K562 (cell line): ENCODE data around the gene ELMO1. TPM values are rescaled to one million over a fixed set of nuclear protein-coding genes. Genes with fewer than 3 reads are reported as not detected.

ENCODE experiments used
- ATAC-seq: fragments of 200-7000 bp; cut with Tn5 transposase; 3 replicates; pipeline ENCODE4 v1.9.1; 2020; ENCODE audit warnings: moderate library complexity
- BruUV-seq: library from RNA; stranded (reverse); fragments of 400-500 nt; replicated peaks from 2 replicates; lab custom pipeline; 2021; lab: Mats Ljungman, UMichigan
- CTCF ChIA-PET: fragments of 300-600 bp; formaldehyde crosslinking; extraction: SDS; loops from one replicate; lab custom pipeline; 2021; ENCODE audit warnings: low intra/inter-chr PET ratio; lab: Yijun Ruan, JAX
- POLR2A ChIA-PET: fragments of 300-600, 350-650 bp; sonication (Branson Sonifier 250); formaldehyde crosslinking; extraction: SDS; loops from one replicate; lab custom pipeline; 2021; ENCODE audit warnings: antibody characterized with exemption, inconsistent platforms; lab: Yijun Ruan, JAX
- DNase-seq, 4 experiments: peaks; one replicate each; pipeline versions ENCODE4 v3.0.0 to v3.0.0-alpha.2; 2011 to 2018; ENCODE audit warnings: low spot score in 3 of 4, mixed read lengths in 3 of 4; ENCODE audit errors: extremely low read depth in 1 of 4
- FAIRE-seq: peaks from 2 replicates; lab custom pipeline; 2011; peaks lifted over from hg19 to GRCh38; lab: Jason Lieb, UNC
- H2AFZ ChIP-seq: 2 replicates; pipeline ENCODE4 v1.6.0; 2011; ENCODE audit warnings: low read depth, low read length, control low read depth, inconsistent platforms
- H3K27ac ChIP-seq: fragments of 200-600 bp; 3 replicates; pipeline ENCODE4 v1.8.0; 2011; ENCODE audit warnings: low read depth, mild to moderate bottlenecking, control low read depth, inconsistent platforms, low read length, moderate library complexity, mixed read lengths; ENCODE audit errors: extremely low read depth
- H3K27me3 ChIP-seq, 2 experiments: fragments of 300-600 bp in 1 of 2; 2 replicates in 1 of 2; 3 replicates in 1 of 2; pipeline versions ENCODE4 v1.6.0 to v1.8.0; 2011; ENCODE audit warnings: inconsistent platforms in 2 of 2, low read length in 2 of 2, mild to moderate bottlenecking in 1 of 2, mixed read lengths in 1 of 2, moderate library complexity in 1 of 2; ENCODE audit not compliant: control insufficient read depth in 2 of 2, insufficient read depth in 2 of 2
- H3K36me3 ChIP-seq: fragments of 300-600 bp; 3 replicates; pipeline ENCODE4 v1.8.0; 2011; ENCODE audit warnings: mild to moderate bottlenecking, low read length, inconsistent platforms; ENCODE audit not compliant: control insufficient read depth, insufficient read depth
- H3K4me1 ChIP-seq, 2 experiments: fragments of 200-600 bp in 1 of 2; replicated peaks in 1 of 2; 2 replicates in 1 of 2; 3 replicates in 1 of 2; pipeline versions ENCODE4 v1.5.1 to v1.8.0; 2011; ENCODE audit warnings: inconsistent platforms in 2 of 2, low read length in 2 of 2, mild to moderate bottlenecking in 1 of 2, mixed read lengths in 1 of 2, moderate library complexity in 1 of 2; ENCODE audit not compliant: control insufficient read depth in 2 of 2, insufficient read depth in 2 of 2
- H3K4me2 ChIP-seq: 2 replicates; pipeline ENCODE4 v1.6.1; 2011; ENCODE audit warnings: low read length, control low read depth, inconsistent platforms, mixed read lengths; ENCODE audit not compliant: insufficient read depth
- H3K4me3 ChIP-seq: fragments of 200-600 bp; sonication (generic), shearing (Covaris generic); 2 replicates; pipeline ENCODE4 v1.5.1; 2016; ENCODE audit warnings: control low read depth, inconsistent platforms
- H3K79me2 ChIP-seq: fragments of 200-600 bp; 3 replicates; pipeline ENCODE4 v1.8.0; 2011; ENCODE audit warnings: low read length, inconsistent platforms; ENCODE audit not compliant: control insufficient read depth, insufficient read depth
- H3K9ac ChIP-seq, 2 experiments: 2 replicates each; pipeline versions ENCODE4 v1.6.0 to v1.6.1; 2011; ENCODE audit warnings: low read depth in 2 of 2, low read length in 2 of 2, control low read depth in 1 of 2, inconsistent platforms in 1 of 2, mild to moderate bottlenecking in 1 of 2, mixed read lengths in 1 of 2; ENCODE audit not compliant: insufficient read depth in 1 of 2
- H3K9me1 ChIP-seq: one replicate; pipeline ENCODE4 v1.6.0; 2011; ENCODE audit warnings: inconsistent platforms, mild to moderate bottlenecking, low read length, moderate library complexity; ENCODE audit not compliant: control insufficient read depth, insufficient read depth
- H3K9me3 ChIP-seq: replicated peaks from 2 replicates; pipeline ENCODE4 v1.5.1; 2011; ENCODE audit warnings: low read depth, low read length, inconsistent platforms; ENCODE audit not compliant: control insufficient read depth, insufficient read depth
- H4K20me1 ChIP-seq: replicated peaks from 2 replicates; pipeline ENCODE4 v1.6.1; 2011; ENCODE audit warnings: low read length, inconsistent platforms, mixed read lengths; ENCODE audit not compliant: control insufficient read depth, insufficient read depth
- CSDE1 ChIP-seq, 2 experiments: fragments of 450-650 bp; IDR thresholded peaks; 2 replicates each; pipeline ENCODE4 v1.6.1; 2016; ENCODE audit warnings: mild to moderate bottlenecking in 1 of 2
- E2F1 ChIP-seq: sonication (generic); formaldehyde crosslinking; IDR thresholded peaks from 2 replicates; pipeline ENCODE4 v1.8.1; 2023; ENCODE audit warnings: mild to moderate bottlenecking, missing genetic modification reagents, moderate library complexity
- E2F3 ChIP-seq: fragments of 250-450 bp; sonication (Bioruptor Pico); IDR thresholded peaks from 2 replicates; pipeline ENCODE4 v1.4.0; 2020; ENCODE audit warnings: mild to moderate bottlenecking
- GMEB1 ChIP-seq: fragments of 250-450 bp; sonication (Bioruptor Pico); IDR thresholded peaks from 2 replicates; pipeline ENCODE4 v1.4.0; 2020; ENCODE audit warnings: mild to moderate bottlenecking
- TARDBP ChIP-seq: fragments of 450-650 bp; IDR thresholded peaks from 2 replicates; pipeline ENCODE4 v1.6.1; 2016
- XRCC3 ChIP-seq: fragments of 450-650 bp; IDR thresholded peaks from 2 replicates; pipeline ENCODE4 v1.6.1; 2017; ENCODE audit warnings: mild to moderate bottlenecking, moderate library complexity
- ZNF24 ChIP-seq: fragments of 450-650 bp; IDR thresholded peaks from 2 replicates; pipeline ENCODE4 v1.6.1; 2016
- ZNF696 ChIP-seq: fragments of 250-450 bp; sonication (Bioruptor Pico); conservative IDR thresholded peaks from 2 replicates; pipeline ENCODE4 v1.4.0; 2020; ENCODE audit warnings: mild to moderate bottlenecking, moderate library complexity
- WGBS: fragments of 100-300 bp; shearing (Covaris generic); methylation state at CpG from one replicate; pipeline ENCODE4 v1.1.6; 2016; ENCODE audit warnings: low coverage, mixed read lengths; ENCODE audit not compliant: insufficient coverage; ENCODE audit errors: missing lambda C conversion rate; 5-methylcytosine and 5-hydroxymethylcytosine counted together
- in situ Hi-C: fragments of 300-500 bp; cut with MboI; formaldehyde crosslinking; loops from 4 replicates; pipeline ENCODE4 v1.15.0; 2018; ENCODE audit warnings: inconsistent platforms, mixed read lengths
- intact Hi-C: fragments of 100-400 bp; cut with micrococcal nuclease; formaldehyde crosslinking; loops from 2 replicates; pipeline ENCODE4 v1.14.2; 2022
- polyA plus RNA-seq, 8 experiments: library from polyadenylated mRNA; depleted of rRNA in 4 of 8; stranded (reverse) in 5 of 8; unstranded in 3 of 8; fragments of >200 nt; fragmentation: Nextera tagmentation in 2 of 8; fragmentation: Illumina TruSeq in 1 of 8; extraction: Ambion mirVana in 2 of 8; extraction: Trizol in 1 of 8; gene quantifications; 2 replicates each; pipeline versions ENCODE4 v1.2.1 to v1.2.3, GENCODE V29; 2011 to 2014; ENCODE audit warnings: inconsistent platforms in 1 of 8, missing spikeins in 1 of 8
- total RNA-seq, 7 experiments: library from RNA; depleted of rRNA in 6 of 7; stranded (reverse); fragments of >200 nt in 6 of 7; fragmentation: Illumina TruSeq in 2 of 7; extraction: Trizol in 2 of 7; gene quantifications; 2 replicates each; pipeline versions ENCODE4 v1.2.1 to v1.2.3, GENCODE V29; 2011 to 2021; ENCODE audit warnings: low replicate concordance in 1 of 7

ELMO1 gene
- total and polyA plus RNA-seq, 9 of the 15 experiments (the other 6 are each of a cell fraction or from before 2014, with no cell fraction given) = 0.36 to 7.2 (median 3.6) TPM

GRCh38 chr7:36918591-36918990 lies 530.1 kb downstream of the ELMO1 start:
- Histone ChIP-seq H3K27ac (no peak overlapping the region), H2AFZ (no peak overlapping the region), H3K79me2 (no peaks in the 10 kb centered on the region), H3K4me3 (no peak overlapping the region), H3K9me1 (no peaks in the 10 kb centered on the region), H3K4me1 (no peaks in the 10 kb centered on the region), H3K27me3 (no peaks in the 10 kb centered on the region), H3K9ac (no peak overlapping the region), H3K9me3 (no peaks in the 10 kb centered on the region), H4K20me1 (no peaks in the 10 kb centered on the region), H3K4me2 (no peak overlapping the region), H3K36me3 (no peaks in the 10 kb centered on the region)
- FAIRE-seq = no peak
- no peak for DNase-seq
- no peak for ATAC-seq
- intact Hi-C loops = no loop called here
- 8% methylated on average over 2 of the region's 2 CpGs for WGBS
- CTCF ChIA-PET = no interaction called here
- POLR2A ChIA-PET = no interaction called here
- no peak for TF ChIP-seq GMEB1
- TF ChIP-seq ZNF696 = no peak
- no peak for TF ChIP-seq E2F1 (CRISPR knock-in tag)
- TF ChIP-seq TARDBP = no peak
- no peak for TF ChIP-seq XRCC3
- no peak for TF ChIP-seq CSDE1 (IDR thresholded peaks at IDR 0.05)
- TF ChIP-seq E2F3 = no peak
- 0 out of 2 replicates have a peak, but pooled peaks have one; percentile 14 for TF ChIP-seq ZNF24
- in situ Hi-C loops = no loop called here
- BruUV-seq = no TSS peak
